HG02840 (cell line): ENCODE results near the gene VTI1A.

Source experiments
- ATAC-seq: cut with Tn5 transposase; IDR thresholded peaks from one replicate; pipeline ENCODE4 v1.9.1; 2021; ENCODE audit warnings: mild to moderate bottlenecking, moderate library complexity, moderate number of reproducible peaks; ENCODE audit not compliant: unreplicated experiment, low FRiP score

VTI1A gene

DNA sequence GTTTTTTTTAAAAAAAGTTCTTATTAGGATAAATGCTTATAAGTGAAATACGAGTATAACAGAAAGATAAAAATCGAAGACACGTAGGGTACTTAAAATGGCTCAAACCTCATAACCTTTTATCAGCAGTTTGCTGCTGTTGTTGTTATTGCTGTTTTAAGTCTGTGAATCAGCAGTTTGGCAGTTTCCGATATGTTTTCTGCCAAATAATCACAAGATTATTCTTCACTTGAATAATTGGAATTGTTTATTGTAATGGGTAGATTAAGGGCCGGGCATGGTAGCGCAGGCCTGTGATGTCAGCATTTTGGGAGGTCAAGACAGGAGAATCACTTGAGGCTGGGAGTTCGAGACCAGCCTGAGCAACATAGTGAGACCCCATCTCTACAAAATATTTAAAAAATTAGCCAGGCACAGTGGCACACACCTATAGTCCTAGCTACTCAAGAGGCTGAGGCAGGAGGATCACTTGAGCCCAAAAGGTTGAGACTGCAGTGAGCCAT is 177.6 kb downstream of the VTI1A start:
- no peak for ATAC-seq

GRCh38 chr10:112628951-112629609 is 182.1 kb downstream of the VTI1A start:
- no peak for ATAC-seq

DNA sequence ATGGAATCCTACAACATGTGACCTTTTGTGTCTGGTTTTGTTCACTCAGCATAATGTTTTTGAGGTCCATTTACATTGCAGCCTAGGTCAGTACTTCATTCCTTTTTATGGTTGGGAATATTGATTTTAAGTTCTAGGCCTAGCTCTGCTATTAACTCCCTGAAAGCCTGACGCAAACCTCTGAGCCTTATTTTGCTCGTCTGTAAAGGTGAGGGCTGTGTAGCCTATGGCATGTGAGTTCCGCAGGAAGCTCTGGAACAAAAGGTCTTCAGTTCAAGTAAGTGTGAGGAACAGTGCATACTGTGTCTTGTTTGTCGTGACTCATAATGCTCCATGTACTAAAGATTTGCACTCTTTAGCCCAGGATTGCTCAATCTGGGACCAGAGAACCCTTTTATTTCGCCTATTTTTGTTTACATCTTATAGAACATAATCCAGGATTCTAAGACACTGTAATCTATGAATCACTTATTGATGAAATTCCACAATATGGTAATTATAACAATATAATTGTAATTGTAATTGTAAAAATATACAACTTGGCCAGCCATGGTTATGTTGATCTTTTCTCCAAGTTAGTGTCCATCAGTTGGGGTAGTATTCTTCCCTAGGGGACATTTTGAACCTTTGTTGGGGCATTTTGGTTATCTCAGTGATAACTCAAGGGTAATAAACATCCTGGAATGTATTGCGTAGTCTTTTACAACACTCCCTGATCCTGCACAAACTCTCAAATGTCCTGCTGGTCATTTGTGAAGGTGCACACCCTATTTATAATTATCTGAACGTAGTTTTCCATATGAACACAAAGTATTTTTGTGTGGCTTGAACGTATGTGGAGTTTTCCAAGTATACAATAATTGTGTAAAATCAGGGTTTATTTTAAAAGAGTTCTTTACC is 184.7 kb downstream of the VTI1A start:
- ATAC-seq = no peak

DNA sequence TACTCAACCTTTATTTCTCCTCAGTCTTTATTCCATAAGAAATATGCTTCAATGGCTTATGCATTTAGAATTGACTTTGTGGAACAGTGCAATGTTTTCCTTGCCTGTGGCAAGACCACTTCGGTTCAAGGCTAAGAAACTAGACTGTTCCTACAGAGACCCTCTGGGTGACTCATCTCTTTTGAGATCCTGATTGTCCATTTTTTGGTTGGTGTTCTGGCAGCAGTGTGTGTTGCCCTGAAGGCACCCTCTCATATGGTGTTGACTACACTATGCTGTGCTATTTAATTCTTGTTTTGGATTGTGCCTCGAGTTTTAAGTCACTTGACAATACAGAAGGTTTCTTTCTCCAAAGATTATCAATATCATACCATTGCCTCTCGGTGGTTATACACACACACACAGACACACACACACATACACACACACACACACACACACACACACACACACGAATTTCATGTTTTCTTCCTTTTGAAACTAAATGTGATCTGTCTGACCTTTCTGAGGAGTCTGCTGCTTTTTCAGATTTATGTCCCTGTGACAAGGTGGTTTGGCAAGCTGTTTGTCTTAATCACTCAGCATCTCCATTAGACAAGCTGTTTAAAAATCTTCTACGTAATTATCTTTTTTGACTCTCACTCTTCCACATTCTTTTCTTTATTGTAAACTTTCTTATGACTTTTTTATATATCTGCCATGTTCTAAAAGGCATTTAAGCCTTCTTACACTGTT is 187.2 kb downstream of the VTI1A start:
- no peak for ATAC-seq

- no peak for ATAC-seq
Observed at GRCh38 chr10:112637901-112638300, 190.9 kb downstream of the VTI1A start.

DNA sequence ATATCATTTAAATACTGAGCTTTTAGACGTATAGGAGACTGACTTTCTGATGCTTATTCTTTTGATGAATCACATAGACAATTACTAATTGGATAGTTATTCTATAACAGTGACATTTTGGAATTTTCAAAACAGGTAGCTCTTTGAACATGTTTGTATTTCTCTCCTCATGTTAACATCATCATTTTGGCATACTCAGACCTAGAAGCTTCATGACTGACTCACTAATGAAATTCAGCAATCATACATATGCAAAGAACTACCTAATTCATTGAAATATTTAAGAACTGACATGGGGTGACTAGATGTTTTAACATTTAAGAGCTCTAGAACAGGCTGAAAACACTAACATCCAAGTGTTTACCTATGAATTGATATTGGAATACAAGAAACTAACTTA is 192.3 kb downstream of the VTI1A start:
- no peak for ATAC-seq

DNA sequence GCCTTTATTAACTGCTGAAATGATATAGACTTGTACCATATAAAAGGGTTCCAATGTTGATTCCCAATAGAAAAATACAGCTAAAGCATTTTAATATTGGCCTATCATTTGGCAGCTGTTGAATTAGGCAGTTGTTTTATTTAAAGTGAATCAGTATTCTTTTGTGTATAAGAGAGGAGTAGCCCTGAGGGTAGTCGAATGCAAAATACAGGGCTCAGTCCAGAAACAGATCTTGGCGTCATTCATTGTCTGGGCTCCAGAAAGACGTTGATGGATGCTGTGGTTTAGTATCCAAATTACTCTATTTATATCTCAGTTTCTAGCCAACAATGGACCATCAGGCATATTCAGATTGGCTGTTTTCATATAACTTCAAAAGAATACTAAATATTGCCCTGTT is 193.6 kb downstream of the VTI1A start:
- ATAC-seq = no peak

- no peak for ATAC-seq
Observed at GRCh38 chr10:112643600-112644264, 196.7 kb downstream of the VTI1A start.

DNA sequence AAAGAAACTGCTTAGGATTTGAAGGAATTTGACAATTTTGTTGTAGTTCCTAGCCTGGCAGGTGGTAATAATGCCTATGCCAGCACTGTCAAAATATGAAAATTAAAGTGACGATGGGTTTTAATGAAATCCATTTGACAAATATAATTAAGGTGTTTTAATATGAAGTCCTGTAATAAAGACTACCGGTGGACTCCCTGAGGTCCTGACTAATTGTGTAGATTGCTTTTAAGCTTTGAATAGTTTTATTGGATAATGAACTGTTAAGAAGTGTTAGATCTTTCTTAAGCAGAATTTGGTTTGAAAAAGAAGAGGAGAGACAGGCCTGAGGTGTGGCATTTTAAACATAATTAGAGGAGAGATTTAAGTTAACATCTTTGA is 197.2 kb downstream of the VTI1A start:
- no peak for ATAC-seq

DNA sequence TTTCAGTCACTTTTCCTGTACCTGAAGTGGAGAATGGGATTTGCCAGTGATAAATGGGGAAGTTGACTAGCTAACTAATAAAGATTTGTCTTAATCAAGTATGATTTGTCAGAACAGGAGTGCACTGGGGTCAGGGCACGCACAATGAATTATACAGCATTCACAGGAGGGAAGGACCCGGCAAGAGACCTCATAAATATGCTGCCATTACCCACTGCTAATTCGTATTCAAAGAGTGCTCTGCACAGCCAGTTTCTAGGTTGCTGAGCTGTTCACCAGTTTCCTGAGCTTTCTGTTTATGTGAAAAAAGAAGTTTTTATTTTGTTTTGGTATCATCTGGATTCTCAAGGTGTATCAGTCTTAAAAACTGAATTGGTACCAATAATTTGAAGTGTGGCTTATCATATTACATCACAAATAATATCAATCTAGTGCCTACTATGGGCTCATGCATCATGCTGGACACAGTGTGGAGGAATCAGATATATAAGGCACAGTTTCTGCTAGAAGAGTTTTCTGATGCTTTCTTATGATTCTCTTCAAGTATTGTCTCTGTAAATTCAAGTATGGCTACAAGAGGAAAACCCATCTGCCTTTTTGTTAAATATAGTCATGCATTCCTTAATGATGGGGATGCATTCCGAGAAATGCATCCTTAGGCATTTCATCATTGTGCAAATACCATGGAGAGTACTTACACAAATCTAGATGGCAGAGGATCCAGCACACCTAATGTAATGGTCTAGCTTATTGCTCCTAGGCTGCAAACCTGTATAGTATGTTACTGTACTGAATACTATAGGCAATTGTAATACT is 202.2 kb downstream of the VTI1A start:
- no peak for ATAC-seq

GRCh38 chr10:112649822-112650152 is 202.8 kb downstream of the VTI1A start:
- no peak for ATAC-seq

GRCh38 chr10:112650588-112651030 is 203.6 kb downstream of the VTI1A start:
- ATAC-seq = no peak

DNA sequence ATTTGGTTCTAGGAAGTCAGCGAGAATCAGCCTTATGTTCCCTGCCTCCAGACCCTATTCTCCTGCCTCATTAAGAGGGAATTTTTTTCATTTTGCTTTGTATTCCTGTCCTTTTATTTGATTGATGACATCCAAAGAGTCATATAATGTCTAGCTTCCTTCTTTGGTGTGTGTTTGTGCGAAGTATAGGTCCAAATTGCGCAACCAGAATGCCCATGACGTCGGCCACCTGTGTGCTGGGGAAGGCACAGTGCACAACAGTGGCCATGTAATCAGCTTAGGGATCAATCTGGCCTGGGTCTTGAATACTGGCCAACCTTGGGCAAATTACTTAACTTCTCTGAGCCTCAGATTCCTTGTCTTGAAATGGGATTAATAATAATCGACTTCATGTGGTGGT is 206.2 kb downstream of the VTI1A start:
- ATAC-seq = no peak

DNA sequence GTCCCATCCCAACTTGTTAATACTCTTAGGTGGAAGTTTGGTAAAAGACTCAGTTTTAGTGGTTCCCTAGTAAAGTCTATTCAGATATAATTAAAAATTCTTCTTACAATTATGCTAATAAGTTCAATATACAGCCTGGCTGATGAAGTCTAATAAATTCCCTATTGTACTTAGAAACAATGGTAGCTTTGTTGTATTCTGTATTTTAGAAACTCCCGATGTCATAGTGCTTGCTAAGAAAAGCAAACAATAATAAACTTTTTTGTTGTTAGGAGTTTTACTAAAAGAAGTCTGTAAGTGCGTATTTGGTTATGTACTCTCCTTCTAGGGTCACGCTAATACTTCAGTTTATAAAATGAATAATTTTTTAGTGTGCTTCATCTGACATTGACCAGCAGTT is 206.8 kb downstream of the VTI1A start:
- ATAC-seq = no peak

DNA sequence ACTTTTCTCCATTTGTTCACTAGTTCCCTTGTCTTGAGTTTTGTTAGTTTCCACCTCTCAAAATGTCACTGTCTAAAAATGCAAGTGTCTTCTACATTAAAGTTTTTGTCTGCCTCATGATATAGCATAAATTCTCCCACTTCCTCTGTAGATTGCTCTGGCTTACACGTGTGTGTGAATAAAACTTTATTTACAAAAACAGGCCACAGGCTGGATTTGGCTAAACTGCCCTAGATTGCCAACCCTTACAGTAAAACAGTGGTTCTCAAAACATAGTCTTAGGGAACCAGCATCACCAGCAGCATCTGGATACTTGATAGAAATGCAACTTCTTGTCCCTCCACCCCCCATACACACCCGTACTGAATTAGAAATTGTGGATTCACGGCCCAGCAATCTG is 207.8 kb downstream of the VTI1A start:
- no peak for ATAC-seq

DNA sequence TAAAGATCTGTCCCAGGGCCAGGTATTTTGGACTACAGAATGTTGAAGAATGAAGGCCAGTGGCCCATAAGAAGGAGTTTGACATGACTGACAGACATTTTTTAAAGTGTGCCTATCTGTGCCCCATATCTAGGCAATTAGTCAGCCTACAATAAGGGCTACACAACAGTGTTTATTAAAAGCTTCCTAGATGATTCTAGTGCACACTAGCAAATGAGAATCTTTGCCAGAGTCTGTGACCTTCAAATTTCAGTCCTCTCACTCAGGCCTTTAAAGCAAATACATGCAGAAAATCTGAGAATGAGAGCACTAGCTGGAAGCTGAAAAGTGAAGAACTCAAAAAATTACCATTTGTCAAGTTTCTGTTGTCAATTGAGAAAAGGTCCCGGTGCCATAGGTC is 208.7 kb downstream of the VTI1A start:
- no peak for ATAC-seq

DNA sequence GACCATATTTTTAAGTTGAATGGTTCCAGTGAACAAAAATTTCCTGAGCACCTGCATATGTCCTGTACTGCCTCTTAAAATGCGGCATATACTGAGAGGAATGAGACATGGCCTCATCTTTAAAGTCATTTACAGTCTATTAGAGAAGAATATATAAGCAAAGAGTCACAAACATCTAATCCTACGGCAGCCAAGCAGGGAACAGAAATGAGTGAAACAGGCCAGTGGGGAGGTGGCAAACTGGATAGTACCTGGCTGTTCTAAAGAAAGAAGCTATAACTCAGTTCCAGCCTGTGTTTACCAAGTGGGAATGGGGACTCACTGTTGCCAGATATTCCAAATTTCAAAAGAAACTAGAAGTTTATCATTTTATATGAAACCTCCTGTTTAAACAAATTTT is 211.4 kb downstream of the VTI1A start:
- no peak for ATAC-seq

DNA sequence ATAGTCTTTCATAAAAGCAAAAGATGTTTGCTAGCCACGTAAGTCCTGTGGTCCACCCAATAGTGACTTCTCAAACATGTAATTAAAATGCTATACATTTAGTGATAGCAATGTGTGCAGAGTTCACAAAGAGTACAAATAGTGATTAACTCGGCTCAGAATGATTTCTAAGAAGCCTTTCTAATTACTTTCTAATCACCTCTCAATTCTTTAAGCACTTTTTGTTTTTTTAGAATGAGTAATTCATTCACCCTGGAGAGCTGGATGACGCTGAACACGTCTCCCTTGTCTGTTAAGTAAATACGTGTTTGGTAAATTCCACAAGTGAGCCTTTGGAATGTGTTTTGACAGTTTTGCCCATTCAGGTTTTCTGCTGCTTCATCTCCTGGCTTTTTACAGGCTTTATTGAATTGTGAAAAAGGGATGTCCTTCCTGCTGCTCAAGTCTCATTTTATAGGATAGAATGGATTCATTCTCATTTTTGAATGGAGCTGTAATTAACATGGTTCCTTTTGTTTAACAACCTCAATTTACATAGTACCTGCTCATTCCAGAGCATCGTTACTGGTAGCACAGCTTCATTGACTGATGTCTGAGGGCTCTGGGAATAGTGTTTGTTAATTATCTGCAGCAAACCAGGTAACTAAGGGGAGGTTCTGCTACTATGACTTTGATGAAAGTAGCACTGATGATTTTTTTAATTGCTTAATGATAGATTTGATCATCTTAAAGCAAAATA is 212.1 kb downstream of the VTI1A start:
- no peak for ATAC-seq
